Activated naive CD8-positive, alpha-beta T cell treated with anti-CD3 and anti-CD28 coated beads for 36 hours (primary cell): Measurements from ENCODE around the gene FKRP. TPM values are rescaled to one million over a fixed set of nuclear protein-coding genes. Genes with fewer than 3 reads are reported as not detected.

Experiments used
- DNase-seq: peaks from one replicate; pipeline ENCODE4 v3.0.0; 2021
- H3K27ac Mint-ChIP-seq: one replicate; pipeline ENCODE4 v1.8.0; 2022; ENCODE audit warnings: mild to moderate bottlenecking, moderate library complexity, mixed read lengths
- H3K27me3 Mint-ChIP-seq: one replicate; pipeline ENCODE4 v1.8.0; 2022; ENCODE audit warnings: mild to moderate bottlenecking, mixed read lengths
- H3K36me3 Mint-ChIP-seq: one replicate; pipeline ENCODE4 v1.8.0; 2021; ENCODE audit warnings: mild to moderate bottlenecking, mixed read lengths
- H3K4me1 Mint-ChIP-seq: one replicate; pipeline ENCODE4 v1.8.0; 2021; ENCODE audit warnings: mixed read lengths
- H3K4me3 Mint-ChIP-seq: one replicate; pipeline ENCODE4 v1.8.0; 2022; ENCODE audit warnings: mild to moderate bottlenecking, moderate library complexity, mixed read lengths
- H3K9me3 Mint-ChIP-seq: one replicate; pipeline ENCODE4 v1.8.0; 2022; ENCODE audit warnings: mixed read lengths
- total RNA-seq, 2 experiments: library from RNA; stranded (reverse); gene quantifications; one replicate each; pipeline ENCODE4 v1.2.3, GENCODE V29; 2021

Gene FKRP
- total RNA-seq, 2 experiments from 2014 or later: 17.3 to 18.8 TPM

GRCh38 chr19:46725036-46725820 lies 20.6 kb upstream of the FKRP start:
- Mint-ChIP-seq H3K27me3 (no peaks in the 10 kb centered on the region), H3K4me1 (peaks cover 26% of the 10 kb centered on the region), H3K9me3 (no peaks in the 10 kb centered on the region), H3K27ac (no peak overlapping the region), H3K4me3 (no peak overlapping the region), H3K36me3 (peaks cover 34% of the 10 kb centered on the region)
- no peak for DNase-seq

GRCh38 chr19:46725859-46726393 lies 19.9 kb upstream of the FKRP start:
- DNase-seq: no peak
- H3K27ac Mint-ChIP-seq: peak overlapping the region; percentile 42

GRCh38 chr19:46726551-46726950 lies 19.3 kb upstream of the FKRP start:
- Mint-ChIP-seq H3K4me3 (no peak overlapping the region), H3K27me3 (no peaks in the 10 kb centered on the region), H3K9me3 (no peaks in the 10 kb centered on the region), H3K36me3 (peaks cover 33% of the 10 kb centered on the region), H3K4me1 (peaks cover 28% of the 10 kb centered on the region), H3K27ac (no peak overlapping the region)
- DNase-seq: no peak

More at GRCh38 chr19:46725859-46726393, 19.9 kb upstream of the FKRP start:
- peaks cover 35% of the 10 kb centered on the region for H3K36me3 Mint-ChIP-seq
- H3K4me1 Mint-ChIP-seq: peaks cover 23% of the 10 kb centered on the region
- no peaks in the 10 kb centered on the region for H3K9me3 Mint-ChIP-seq
- no peaks in the 10 kb centered on the region for H3K27me3 Mint-ChIP-seq
- no peak overlapping the region for H3K4me3 Mint-ChIP-seq

GRCh38 chr19:46726971-46727501 lies 18.8 kb upstream of the FKRP start:
- no peak for DNase-seq
- Mint-ChIP-seq H3K36me3 (peaks cover 32% of the 10 kb centered on the region), H3K27me3 (no peaks in the 10 kb centered on the region), H3K4me1 (peaks cover 29% of the 10 kb centered on the region), H3K27ac (no peak overlapping the region), H3K9me3 (no peaks in the 10 kb centered on the region), H3K4me3 (no peak overlapping the region)

- Mint-ChIP-seq H3K27ac (no peak overlapping the region), H3K4me1 (peaks cover 30% of the 10 kb centered on the region), H3K9me3 (no peaks in the 10 kb centered on the region), H3K27me3 (no peaks in the 10 kb centered on the region), H3K4me3 (no peak overlapping the region), H3K36me3 (peaks cover 30% of the 10 kb centered on the region)
- no peak for DNase-seq
These were observed 18.1 kb upstream of the FKRP start for GRCh38 chr19:46727757-46728156.

GRCh38 chr19:46728208-46728607 lies 17.6 kb upstream of the FKRP start:
- Mint-ChIP-seq H3K4me1 (peaks cover 30% of the 10 kb centered on the region), H3K9me3 (no peaks in the 10 kb centered on the region), H3K27ac (no peak overlapping the region), H3K36me3 (peaks cover 30% of the 10 kb centered on the region), H3K27me3 (no peaks in the 10 kb centered on the region), H3K4me3 (no peak overlapping the region)
- DNase-seq: no peak

GRCh38 chr19:46728693-46729339 lies 17.0 kb upstream of the FKRP start:
- H3K27me3 Mint-ChIP-seq: no peaks in the 10 kb centered on the region
- no peaks in the 10 kb centered on the region for H3K9me3 Mint-ChIP-seq
- peaks cover 31% of the 10 kb centered on the region for H3K36me3 Mint-ChIP-seq
- H3K27ac Mint-ChIP-seq: peak overlapping the region; percentile 71
- H3K4me3 Mint-ChIP-seq: no peak overlapping the region
- H3K4me1 Mint-ChIP-seq: peaks cover 26% of the 10 kb centered on the region
- DNase-seq: peak; percentile 81

- peaks cover 26% of the 10 kb centered on the region for H3K4me1 Mint-ChIP-seq
- DNase-seq: no peak
- no peaks in the 10 kb centered on the region for H3K9me3 Mint-ChIP-seq
- no peaks in the 10 kb centered on the region for H3K27me3 Mint-ChIP-seq
- H3K27ac Mint-ChIP-seq: no peak overlapping the region
- no peak overlapping the region for H3K4me3 Mint-ChIP-seq
- H3K36me3 Mint-ChIP-seq: peaks cover 30% of the 10 kb centered on the region
These were observed 16.2 kb upstream of the FKRP start for GRCh38 chr19:46729696-46730095.

- H3K4me3 Mint-ChIP-seq: no peak overlapping the region
- H3K9me3 Mint-ChIP-seq: no peaks in the 10 kb centered on the region
These were observed 15.7 kb upstream of the FKRP start for GRCh38 chr19:46730187-46730586.

GRCh38 chr19:46730595-46730994 lies 15.3 kb upstream of the FKRP start:
- Mint-ChIP-seq H3K9me3 (no peaks in the 10 kb centered on the region), H3K27ac (peak overlapping the region; percentile 56), H3K4me3 (no peak overlapping the region), H3K36me3 (peaks cover 28% of the 10 kb centered on the region), H3K27me3 (no peaks in the 10 kb centered on the region), H3K4me1 (peaks cover 26% of the 10 kb centered on the region)
- no peak for DNase-seq

More at GRCh38 chr19:46730187-46730586, 15.7 kb upstream of the FKRP start:
- peaks cover 30% of the 10 kb centered on the region for H3K36me3 Mint-ChIP-seq
- H3K27ac Mint-ChIP-seq: no peak overlapping the region
- DNase-seq: no peak
- peaks cover 26% of the 10 kb centered on the region for H3K4me1 Mint-ChIP-seq
- no peaks in the 10 kb centered on the region for H3K27me3 Mint-ChIP-seq

GRCh38 chr19:46731007-46731501 lies 14.8 kb upstream of the FKRP start:
- Mint-ChIP-seq H3K4me1 (peaks cover 26% of the 10 kb centered on the region), H3K27me3 (no peaks in the 10 kb centered on the region), H3K27ac (peak overlapping the region; percentile 45), H3K36me3 (peaks cover 26% of the 10 kb centered on the region), H3K9me3 (no peaks in the 10 kb centered on the region), H3K4me3 (no peak overlapping the region)
- DNase-seq: no peak

- DNase-seq: no peak
- H3K27me3 Mint-ChIP-seq: no peaks in the 10 kb centered on the region
- H3K4me1 Mint-ChIP-seq: peaks cover 26% of the 10 kb centered on the region
- H3K4me3 Mint-ChIP-seq: no peak overlapping the region
- no peaks in the 10 kb centered on the region for H3K9me3 Mint-ChIP-seq
- H3K36me3 Mint-ChIP-seq: peaks cover 23% of the 10 kb centered on the region
- peak overlapping the region; percentile 18 for H3K27ac Mint-ChIP-seq
These were observed 14.3 kb upstream of the FKRP start for GRCh38 chr19:46731584-46731983.

- Mint-ChIP-seq H3K9me3 (no peaks in the 10 kb centered on the region), H3K36me3 (peaks cover 18% of the 10 kb centered on the region), H3K4me3 (no peak overlapping the region), H3K4me1 (peaks cover 26% of the 10 kb centered on the region), H3K27ac (no peak overlapping the region), H3K27me3 (no peaks in the 10 kb centered on the region)
- no peak for DNase-seq
These were observed 13.5 kb upstream of the FKRP start for GRCh38 chr19:46732172-46732938.

GRCh38 chr19:46732966-46733689 lies 12.7 kb upstream of the FKRP start:
- Mint-ChIP-seq H3K36me3 (peaks cover 19% of the 10 kb centered on the region), H3K27ac (no peak overlapping the region), H3K9me3 (no peaks in the 10 kb centered on the region), H3K4me3 (no peak overlapping the region), H3K4me1 (peaks cover 27% of the 10 kb centered on the region), H3K27me3 (no peaks in the 10 kb centered on the region)
- no peak for DNase-seq
